Ascending aorta (tissue), 2 donors: ENCODE measurements around the gene HIF3A. TPM values are rescaled to one million over a fixed set of nuclear protein-coding genes. Genes with fewer than 3 reads are reported as not detected.

Source experiments
- DNase-seq, 2 donors: peaks; one replicate each; pipeline ENCODE4 v3.0.0-alpha.2; 2019; ENCODE audit warnings: low spot score in 2 of 2
- H3K27ac ChIP-seq, 2 donors: fragments of 200-600 bp; sonication (generic); one replicate each; pipeline ENCODE4 v1.5.1; 2016 to 2017; ENCODE audit warnings: mild to moderate bottlenecking in 1 of 2
- H3K27me3 ChIP-seq: fragments of 200-600 bp; sonication (generic); one replicate; pipeline ENCODE4 v1.5.1; 2017
- H3K36me3 ChIP-seq, 2 donors: fragments of 200-600 bp; sonication (generic); one replicate each; pipeline ENCODE4 v1.5.1; 2016
- H3K4me1 ChIP-seq, 2 donors: fragments of 200-600 bp; sonication (generic); one replicate each; pipeline ENCODE4 v1.5.1; 2016 to 2017; ENCODE audit warnings: mild to moderate bottlenecking in 1 of 2
- H3K4me3 ChIP-seq, 2 donors: fragments of 200-600 bp; sonication (generic); one replicate each; pipeline ENCODE4 v1.5.1; 2016 to 2017; ENCODE audit warnings: mild to moderate bottlenecking in 1 of 2
- H3K9me3 ChIP-seq, 2 donors: fragments of 200-600 bp; sonication (generic); one replicate each; pipeline ENCODE4 v1.5.1; 2016
- intact Hi-C: fragments of 100-400 bp; cut with DNase I; formaldehyde crosslinking; loops from one replicate; pipeline ENCODE4 v1.15.1; 2023
- total RNA-seq: library from RNA; depleted of rRNA; stranded (reverse); fragments of >200 nt; gene quantifications from one replicate; pipeline ENCODE4 v1.1.0, GENCODE V29; 2016
- TF ChIP-seq, protein P1 (sequence below), 3 experiments: fragments of 200-600 bp in 2 of 3; fragments of 450-650 bp in 1 of 3; sonication (generic) in 2 of 3; IDR thresholded peaks; one replicate each; pipeline ENCODE4 v1.5.1; 2016 to 2019; ENCODE audit warnings: antibody characterized with exemption in 3 of 3, mild to moderate bottlenecking in 1 of 3, moderate library complexity in 1 of 3

The HIF3A gene
- total RNA-seq, 1 donor from 2014 or later: 591 TPM

DNA sequence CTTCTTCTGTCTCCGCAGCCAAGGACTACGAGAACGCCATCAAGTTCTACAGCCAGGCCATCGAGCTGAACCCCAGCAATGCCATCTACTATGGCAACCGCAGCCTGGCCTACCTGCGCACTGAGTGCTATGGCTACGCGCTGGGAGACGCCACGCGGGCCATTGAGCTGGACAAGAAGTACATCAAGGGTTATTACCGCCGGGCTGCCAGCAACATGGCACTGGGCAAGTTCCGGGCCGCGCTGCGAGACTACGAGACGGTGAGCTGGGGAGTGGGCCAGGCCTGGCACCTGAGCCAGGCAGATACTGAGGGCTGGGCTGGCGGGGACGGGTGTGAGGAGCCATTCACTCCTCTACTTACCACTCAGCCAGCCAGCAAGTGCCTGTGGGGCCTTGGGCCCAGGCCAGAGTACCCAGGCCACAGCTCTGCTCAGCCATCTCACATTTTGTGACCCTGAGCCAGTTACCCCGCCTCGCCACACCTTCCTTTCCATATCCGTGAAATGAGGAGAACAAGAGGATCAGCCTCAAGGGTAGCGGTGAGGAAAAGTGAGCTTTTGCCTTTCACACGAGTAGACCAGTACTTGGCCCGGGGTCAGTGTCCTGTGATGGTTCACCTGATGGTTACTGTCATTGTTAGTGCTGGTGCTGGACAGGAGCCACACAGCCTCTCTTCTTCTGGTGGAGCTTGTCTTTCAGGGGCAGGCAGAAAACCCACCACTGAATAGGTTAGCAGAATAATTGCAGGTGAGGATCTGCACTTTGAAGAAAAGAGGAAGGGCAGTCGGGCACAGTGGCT lies 57.1 kb downstream of the HIF3A start:
- TF ChIP-seq, protein P1, sequence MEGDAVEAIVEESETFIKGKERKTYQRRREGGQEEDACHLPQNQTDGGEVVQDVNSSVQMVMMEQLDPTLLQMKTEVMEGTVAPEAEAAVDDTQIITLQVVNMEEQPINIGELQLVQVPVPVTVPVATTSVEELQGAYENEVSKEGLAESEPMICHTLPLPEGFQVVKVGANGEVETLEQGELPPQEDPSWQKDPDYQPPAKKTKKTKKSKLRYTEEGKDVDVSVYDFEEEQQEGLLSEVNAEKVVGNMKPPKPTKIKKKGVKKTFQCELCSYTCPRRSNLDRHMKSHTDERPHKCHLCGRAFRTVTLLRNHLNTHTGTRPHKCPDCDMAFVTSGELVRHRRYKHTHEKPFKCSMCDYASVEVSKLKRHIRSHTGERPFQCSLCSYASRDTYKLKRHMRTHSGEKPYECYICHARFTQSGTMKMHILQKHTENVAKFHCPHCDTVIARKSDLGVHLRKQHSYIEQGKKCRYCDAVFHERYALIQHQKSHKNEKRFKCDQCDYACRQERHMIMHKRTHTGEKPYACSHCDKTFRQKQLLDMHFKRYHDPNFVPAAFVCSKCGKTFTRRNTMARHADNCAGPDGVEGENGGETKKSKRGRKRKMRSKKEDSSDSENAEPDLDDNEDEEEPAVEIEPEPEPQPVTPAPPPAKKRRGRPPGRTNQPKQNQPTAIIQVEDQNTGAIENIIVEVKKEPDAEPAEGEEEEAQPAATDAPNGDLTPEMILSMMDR (IDR thresholded peaks at IDR 0.05): no peak
- H3K9me3 ChIP-seq: no peaks in the 10 kb centered on the region
- DNase-seq: no peak
- H3K27ac ChIP-seq: no peak overlapping the region
- peaks cover 22 to 49% of the 10 kb centered on the region in 2 donors for H3K36me3 ChIP-seq
- peaks cover 24 to 34% of the 10 kb centered on the region in 2 donors for H3K4me1 ChIP-seq
- no peaks in the 10 kb centered on the region for H3K27me3 ChIP-seq
- H3K4me3 ChIP-seq: no peak overlapping the region
- intact Hi-C loops: loop anchor here (5.0 kb wide), 1 partner anchor 158 kb away; no protein-coding TSS in a partner anchor

DNA sequence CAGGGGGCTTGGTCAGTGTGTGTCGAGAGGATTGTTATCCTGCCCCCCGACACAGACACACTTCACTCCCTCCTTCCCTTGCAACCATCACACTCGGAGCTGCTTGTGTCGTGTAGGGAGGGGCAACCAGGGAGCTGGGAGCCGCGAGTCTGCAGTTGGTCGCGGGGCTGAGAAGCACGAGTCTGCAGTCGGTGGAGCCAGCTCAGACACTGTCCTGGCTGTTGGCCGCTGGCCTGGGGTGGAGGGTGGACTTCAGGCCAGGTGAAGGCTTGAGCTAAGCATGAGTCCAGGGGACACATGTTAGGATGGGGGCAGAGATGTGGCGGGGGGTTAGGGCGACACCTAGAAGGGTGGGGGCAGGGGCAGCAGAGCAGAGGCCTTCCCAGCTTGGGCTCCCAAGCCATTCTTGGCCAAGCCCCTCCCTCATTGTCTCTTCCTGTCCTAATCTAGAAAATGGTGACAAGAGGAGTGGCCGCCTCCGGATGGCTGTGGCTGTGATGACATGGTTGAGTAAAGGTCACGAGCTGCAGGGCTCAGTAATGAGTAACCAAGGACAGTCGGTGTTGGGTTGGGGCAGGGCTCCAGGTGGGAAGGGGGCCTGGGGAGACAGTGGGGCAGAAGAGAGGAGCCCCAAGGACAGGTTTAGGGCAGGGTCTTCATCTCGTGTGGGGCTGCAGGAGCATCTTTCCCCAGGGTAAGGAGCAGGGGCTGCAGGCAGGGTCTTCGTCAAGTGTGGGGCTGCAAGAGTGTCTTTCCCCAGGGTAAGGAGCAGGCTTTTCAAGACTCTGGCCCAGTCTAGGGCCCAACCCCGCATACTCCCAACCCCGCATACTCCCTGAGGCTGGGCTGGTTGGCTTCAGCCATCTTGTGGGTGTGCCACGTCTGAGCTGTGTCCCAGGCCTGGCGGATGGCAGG lies 58.6 kb downstream of the HIF3A start:
- Histone ChIP-seq H3K36me3 (peaks cover 26 to 49% of the 10 kb centered on the region in 2 donors), H3K27ac (no peak overlapping the region), H3K27me3 (no peaks in the 10 kb centered on the region), H3K4me3 (no peak overlapping the region), H3K4me1 (peaks cover 16 to 19% of the 10 kb centered on the region in 2 donors), H3K9me3 (no peaks in the 10 kb centered on the region)
- intact Hi-C loops: no loop called here
- TF ChIP-seq, protein P1 (IDR thresholded peaks at IDR 0.05): no peak
- DNase-seq: no peak

DNA sequence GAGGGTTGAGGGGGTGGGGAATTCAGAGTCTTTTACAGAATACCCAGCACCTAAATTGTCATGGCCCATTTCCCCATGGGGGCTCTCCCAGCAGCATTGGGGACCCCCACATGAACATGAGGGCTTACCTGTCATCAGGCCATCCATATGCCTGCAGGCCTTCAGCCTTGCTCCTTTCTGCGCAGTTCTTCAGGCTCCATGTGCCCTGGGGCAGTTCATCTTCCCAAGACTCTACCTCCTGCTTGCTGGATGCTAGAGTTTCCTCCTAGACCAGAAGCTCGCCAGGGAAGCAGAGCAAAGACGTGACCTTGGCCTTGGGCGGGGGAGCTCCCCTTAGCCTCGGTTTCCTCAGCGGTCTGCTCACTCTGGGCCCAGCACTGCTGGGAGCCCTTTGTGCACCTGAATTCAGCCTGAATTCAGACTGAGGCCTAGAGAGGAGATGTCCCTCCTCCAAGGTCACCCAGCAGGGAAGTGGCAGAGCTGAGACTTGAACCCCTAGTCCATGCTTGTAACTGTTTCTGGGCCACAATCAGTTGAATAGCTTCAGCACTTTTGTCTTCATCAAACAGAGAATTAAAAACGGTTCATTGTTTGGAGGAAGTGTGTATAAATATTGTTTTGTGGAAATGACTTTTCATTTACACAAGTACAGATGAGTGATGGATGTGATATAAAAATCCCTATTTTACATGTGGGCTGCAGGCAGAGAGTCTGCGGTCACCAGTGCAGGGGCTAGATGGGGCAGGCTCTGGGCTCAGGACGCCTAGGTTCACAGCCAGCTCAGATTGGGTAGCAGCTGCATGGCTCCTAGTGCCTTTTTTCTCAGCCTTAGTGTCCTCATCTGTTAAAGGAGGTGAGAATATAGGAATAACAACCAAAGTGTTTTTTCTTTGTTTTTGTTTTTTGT lies 59.6 kb downstream of the HIF3A start:
- TF ChIP-seq, protein P1 (IDR thresholded peaks at IDR 0.05): no peak
- H3K9me3 ChIP-seq: no peaks in the 10 kb centered on the region
- peaks cover 26 to 49% of the 10 kb centered on the region in 2 donors for H3K36me3 ChIP-seq
- peaks cover 7 to 10% of the 10 kb centered on the region in 2 donors for H3K4me1 ChIP-seq
- DNase-seq: no peak
- no peaks in the 10 kb centered on the region for H3K27me3 ChIP-seq
- no peak overlapping the region for H3K4me3 ChIP-seq
- intact Hi-C loops: no loop called here
- no peak overlapping the region for H3K27ac ChIP-seq

- H3K9me3 ChIP-seq: no peaks in the 10 kb centered on the region
- H3K27me3 ChIP-seq: no peaks in the 10 kb centered on the region
- TF ChIP-seq, protein P1 (IDR thresholded peaks at IDR 0.05): no peak
- no peak overlapping the region for H3K27ac ChIP-seq
- intact Hi-C loops: no loop called here
- peaks cover 26 to 47% of the 10 kb centered on the region in 2 donors for H3K36me3 ChIP-seq
- no peaks in the 10 kb centered on the region for H3K4me1 ChIP-seq
- H3K4me3 ChIP-seq: no peak overlapping the region
- no peak for DNase-seq
These were observed 61.2 kb downstream of the HIF3A start for GRCh38 chr19:46357846-46358583.
